Stomach (tissue), 4 donors: ENCODE data around the gene KRT38.
"Not testable (repeated sequence)": the region's sequence is repeated elsewhere in the genome, so short reads cannot be mapped to it uniquely, and the experiment has no call there.

ENCODE experiments used
- EP300 ChIP-seq: sonication (generic); formaldehyde crosslinking; IDR thresholded peaks from one replicate; pipeline ENCODE4 v1.6.1; 2017; ENCODE audit warnings: antibody characterized with exemption
- TF ChIP-seq, protein P1 (sequence below), 7 experiments: fragments of 450-650 bp in 4 of 7; fragments of 200-600 bp in 3 of 7; sonication (generic) in 3 of 7; IDR thresholded peaks; one replicate each; pipeline ENCODE4 v1.5.1; 2016 to 2019; ENCODE audit warnings: antibody characterized with exemption in 7 of 7, control low read depth in 2 of 7, mild to moderate bottlenecking in 1 of 7

GRCh38 chr17:41430376-41430775, 10.4 kb downstream of the KRT38 start:
- TF ChIP-seq EP300, result not testable (repeated sequence)
- TF ChIP-seq, protein P1, sequence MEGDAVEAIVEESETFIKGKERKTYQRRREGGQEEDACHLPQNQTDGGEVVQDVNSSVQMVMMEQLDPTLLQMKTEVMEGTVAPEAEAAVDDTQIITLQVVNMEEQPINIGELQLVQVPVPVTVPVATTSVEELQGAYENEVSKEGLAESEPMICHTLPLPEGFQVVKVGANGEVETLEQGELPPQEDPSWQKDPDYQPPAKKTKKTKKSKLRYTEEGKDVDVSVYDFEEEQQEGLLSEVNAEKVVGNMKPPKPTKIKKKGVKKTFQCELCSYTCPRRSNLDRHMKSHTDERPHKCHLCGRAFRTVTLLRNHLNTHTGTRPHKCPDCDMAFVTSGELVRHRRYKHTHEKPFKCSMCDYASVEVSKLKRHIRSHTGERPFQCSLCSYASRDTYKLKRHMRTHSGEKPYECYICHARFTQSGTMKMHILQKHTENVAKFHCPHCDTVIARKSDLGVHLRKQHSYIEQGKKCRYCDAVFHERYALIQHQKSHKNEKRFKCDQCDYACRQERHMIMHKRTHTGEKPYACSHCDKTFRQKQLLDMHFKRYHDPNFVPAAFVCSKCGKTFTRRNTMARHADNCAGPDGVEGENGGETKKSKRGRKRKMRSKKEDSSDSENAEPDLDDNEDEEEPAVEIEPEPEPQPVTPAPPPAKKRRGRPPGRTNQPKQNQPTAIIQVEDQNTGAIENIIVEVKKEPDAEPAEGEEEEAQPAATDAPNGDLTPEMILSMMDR (IDR thresholded peaks at IDR 0.05), result not testable (repeated sequence)
